Measurements from ENCODE around the gene CSTF1.

DNA sequence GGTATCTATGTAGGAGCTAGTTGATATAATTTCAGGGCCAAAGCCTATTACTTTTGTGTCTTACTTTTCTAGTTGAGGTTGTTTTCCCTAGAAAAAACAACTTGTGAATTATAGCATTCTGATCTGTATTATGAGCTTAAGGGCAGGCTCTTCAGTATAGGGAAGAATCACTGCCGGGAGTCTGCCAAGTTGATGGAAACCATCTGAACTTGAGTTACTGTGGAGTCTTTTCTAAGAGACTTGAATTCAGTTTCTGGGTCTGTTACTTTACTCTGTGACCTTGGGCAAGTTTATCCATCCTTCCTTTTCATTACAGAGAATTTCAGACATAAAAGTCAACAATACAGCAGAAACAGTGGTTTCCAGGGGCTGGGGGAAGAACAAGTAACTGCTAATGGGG is 17.5 kb downstream of the CSTF1 start:
- TF ChIP-seq, protein P1, sequence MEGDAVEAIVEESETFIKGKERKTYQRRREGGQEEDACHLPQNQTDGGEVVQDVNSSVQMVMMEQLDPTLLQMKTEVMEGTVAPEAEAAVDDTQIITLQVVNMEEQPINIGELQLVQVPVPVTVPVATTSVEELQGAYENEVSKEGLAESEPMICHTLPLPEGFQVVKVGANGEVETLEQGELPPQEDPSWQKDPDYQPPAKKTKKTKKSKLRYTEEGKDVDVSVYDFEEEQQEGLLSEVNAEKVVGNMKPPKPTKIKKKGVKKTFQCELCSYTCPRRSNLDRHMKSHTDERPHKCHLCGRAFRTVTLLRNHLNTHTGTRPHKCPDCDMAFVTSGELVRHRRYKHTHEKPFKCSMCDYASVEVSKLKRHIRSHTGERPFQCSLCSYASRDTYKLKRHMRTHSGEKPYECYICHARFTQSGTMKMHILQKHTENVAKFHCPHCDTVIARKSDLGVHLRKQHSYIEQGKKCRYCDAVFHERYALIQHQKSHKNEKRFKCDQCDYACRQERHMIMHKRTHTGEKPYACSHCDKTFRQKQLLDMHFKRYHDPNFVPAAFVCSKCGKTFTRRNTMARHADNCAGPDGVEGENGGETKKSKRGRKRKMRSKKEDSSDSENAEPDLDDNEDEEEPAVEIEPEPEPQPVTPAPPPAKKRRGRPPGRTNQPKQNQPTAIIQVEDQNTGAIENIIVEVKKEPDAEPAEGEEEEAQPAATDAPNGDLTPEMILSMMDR (IDR thresholded peaks at IDR 0.05; ENCODE audit: low read depth, low read length), result no peak
- no peak for TF ChIP-seq EZH2phosphoT487 (IDR thresholded peaks at IDR 0.05; ENCODE audit: low read depth)

Measured in OCI-LY3 (cell line).